Suppressor macrophage (primary cell): ENCODE results near the gene SLC5A10.

Experiments
- DNase-seq, 4 experiments: peaks; one replicate each; pipeline ENCODE4 v3.0.0-alpha.2; 2020 to 2022

The SLC5A10 gene

GRCh38 chr17:19004421-19005136, 52.6 kb downstream of the SLC5A10 start, which contains the start of gene FAM83G:
Gene FAM83G, minus strand, starts transcription at chr17:19004764. Its CDS starts 723 bp downstream, at chr17:19004041.
- peak; percentile 54 to 87 (median 69) for DNase-seq

GRCh38 chr17:19005137-19005773, 53.3 kb downstream of the SLC5A10 start:
- DNase-seq, result no peak

GRCh38 chr17:19005789-19006430, 53.9 kb downstream of the SLC5A10 start:
- DNase-seq, result no peak

- DNase-seq, result no peak
Measured at GRCh38 chr17:19006698-19007097, 54.7 kb downstream of the SLC5A10 start.

GRCh38 chr17:19009970-19010369, 58.0 kb downstream of the SLC5A10 start:
- no peak for DNase-seq

GRCh38 chr17:19010729-19011505, 59.0 kb downstream of the SLC5A10 start:
- peak in 1 of 4 experiments; percentile 28 for DNase-seq

GRCh38 chr17:19011581-19011980, 59.6 kb downstream of the SLC5A10 start:
- no peak for DNase-seq

- DNase-seq, result no peak
Measured at GRCh38 chr17:19012171-19013080, 60.5 kb downstream of the SLC5A10 start.

- DNase-seq, result no peak
Measured at GRCh38 chr17:19013226-19013625, 61.3 kb downstream of the SLC5A10 start.

- no peak for DNase-seq
Measured at GRCh38 chr17:19013806-19014627, 62.1 kb downstream of the SLC5A10 start.

GRCh38 chr17:19014628-19015215, 62.8 kb downstream of the SLC5A10 start:
- peak; percentile 20 to 49 (median 34) for DNase-seq

GRCh38 chr17:19015428-19015827, 63.5 kb downstream of the SLC5A10 start:
- no peak for DNase-seq

- no peak for DNase-seq
Measured at GRCh38 chr17:19016297-19016696, 64.3 kb downstream of the SLC5A10 start.

- no peak for DNase-seq
Measured at GRCh38 chr17:19016881-19017280, 64.9 kb downstream of the SLC5A10 start.

GRCh38 chr17:19017401-19017800, 65.4 kb downstream of the SLC5A10 start:
- no peak for DNase-seq

GRCh38 chr17:19017804-19018599, 66.0 kb downstream of the SLC5A10 start:
- no peak for DNase-seq

- DNase-seq, result no peak
Measured at GRCh38 chr17:19018600-19018950, 66.6 kb downstream of the SLC5A10 start.

GRCh38 chr17:19019041-19019941, 67.3 kb downstream of the SLC5A10 start:
- no peak for DNase-seq

GRCh38 chr17:19020016-19020415, 68.1 kb downstream of the SLC5A10 start:
- no peak for DNase-seq
